Measurements from ENCODE around the gene DOK6.

DOK6 gene

GRCh38 chr18:69539404-69539803 lies 138.7 kb downstream of the DOK6 start:
- no peak for DNase-seq (ENCODE audit: low read depth)

DNA sequence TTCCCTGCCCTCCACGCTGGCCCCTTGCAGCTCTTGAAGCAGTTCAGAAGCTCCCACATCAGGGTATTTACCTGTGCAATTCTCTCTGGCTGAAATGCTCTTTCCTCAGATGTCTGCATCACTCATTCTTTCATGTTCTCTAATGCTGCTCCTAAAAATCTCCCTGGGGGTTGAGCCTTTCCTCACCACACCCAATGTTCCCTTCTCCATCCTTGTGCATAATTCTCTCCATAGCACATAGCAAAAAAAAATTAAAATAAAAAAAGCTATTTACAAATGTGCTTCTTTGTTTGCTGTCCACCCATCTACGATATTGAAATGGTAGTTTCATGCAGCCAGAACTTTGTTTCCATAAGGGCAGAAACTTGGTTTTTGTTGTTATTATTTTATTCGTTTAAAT lies 155.5 kb downstream of the DOK6 start:
- no peak for DNase-seq (ENCODE audit: low read depth)

GRCh38 chr18:69557282-69557681 lies 156.6 kb downstream of the DOK6 start:
- no peak for DNase-seq (ENCODE audit: low read depth)

- no peak for DNase-seq (ENCODE audit: low read depth)
Measured at GRCh38 chr18:69558052-69558451, 157.4 kb downstream of the DOK6 start.

- DNase-seq (ENCODE audit: low read depth): no peak
Measured at GRCh38 chr18:69559604-69560003, 158.9 kb downstream of the DOK6 start.

GRCh38 chr18:69564602-69565001 lies 163.9 kb downstream of the DOK6 start:
- DNase-seq (ENCODE audit: low read depth): no peak

DNA sequence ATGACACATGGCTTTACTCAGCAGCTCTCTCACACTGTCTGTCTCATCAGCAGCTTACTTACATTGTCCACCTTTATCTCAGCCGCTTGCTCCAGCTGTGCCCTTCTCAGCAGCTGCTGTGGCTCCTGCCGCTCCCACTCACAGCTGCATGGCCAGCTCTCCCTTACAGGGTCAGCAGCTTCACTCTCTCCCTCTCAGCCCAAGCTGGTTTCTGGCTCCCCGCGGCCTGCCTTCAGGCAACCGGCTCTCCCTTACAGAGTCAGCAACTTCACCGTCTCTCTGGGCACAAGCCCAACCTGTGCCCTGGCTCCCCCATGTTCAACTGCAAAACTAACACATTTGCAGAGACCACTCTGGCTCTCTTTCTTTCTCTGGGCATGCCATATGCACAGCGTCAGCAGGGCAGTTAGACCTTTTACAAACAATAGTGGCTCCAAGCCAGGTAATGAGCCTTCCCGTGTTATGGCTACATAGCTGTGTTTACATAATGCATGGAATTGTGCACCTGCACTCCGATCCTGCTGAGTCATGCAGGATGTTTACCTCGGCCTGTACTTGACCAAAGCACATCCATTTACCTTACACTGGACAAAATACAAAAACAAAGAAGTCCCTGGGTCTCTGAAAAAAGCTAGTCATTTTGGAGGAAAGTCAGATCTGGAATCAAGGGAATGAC lies 167.3 kb downstream of the DOK6 start:
- DNase-seq (ENCODE audit: low read depth): no peak

DNA sequence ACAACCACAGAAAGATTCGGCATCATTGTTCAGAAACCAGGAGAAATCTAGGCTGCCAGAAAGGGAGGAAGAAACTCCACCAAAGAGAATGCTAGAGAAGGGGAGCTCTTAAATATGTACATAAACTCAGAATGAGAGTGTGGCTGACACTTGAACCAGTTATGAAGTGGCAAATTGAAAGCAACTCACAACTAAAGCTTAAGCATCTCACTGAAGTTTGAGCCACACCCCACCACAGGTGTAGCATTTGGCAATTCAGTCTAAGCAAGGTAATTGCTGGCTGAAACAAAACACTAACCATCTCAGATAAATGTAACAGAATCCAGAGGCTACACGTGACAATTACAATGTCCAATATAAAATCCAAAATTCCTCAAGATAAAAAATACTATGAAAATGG lies 168.4 kb downstream of the DOK6 start:
- DNase-seq (ENCODE audit: low read depth): no peak

GRCh38 chr18:69574401-69574800 lies 173.7 kb downstream of the DOK6 start:
- no peak for DNase-seq (ENCODE audit: low read depth)

- no peak for DNase-seq (ENCODE audit: low read depth)
Measured at GRCh38 chr18:69580107-69580506, 179.4 kb downstream of the DOK6 start.

- no peak for DNase-seq (ENCODE audit: low read depth)
Measured at GRCh38 chr18:69584429-69584828, 183.7 kb downstream of the DOK6 start.

DNA sequence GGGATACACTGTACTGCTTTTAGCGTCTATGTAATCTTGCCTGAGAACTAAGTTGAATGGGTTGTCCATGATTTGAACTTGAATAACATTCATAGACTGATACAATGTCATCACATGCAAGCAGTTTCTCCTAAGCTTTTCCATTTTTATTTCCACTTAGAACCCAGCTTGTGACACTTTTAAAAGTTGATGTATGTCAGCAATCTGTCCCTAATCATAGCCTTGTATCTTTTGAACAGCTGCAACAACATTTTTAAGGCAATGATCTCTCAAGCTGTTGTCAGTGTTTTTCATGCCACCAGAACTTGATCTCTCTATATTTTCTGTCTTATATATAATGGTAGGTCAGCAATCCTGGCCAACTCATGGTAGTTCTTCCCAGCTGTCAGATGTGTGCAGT lies 185.0 kb downstream of the DOK6 start:
- DNase-seq (ENCODE audit: low read depth): no peak

- no peak for DNase-seq (ENCODE audit: low read depth)
Measured at GRCh38 chr18:69586537-69586936, 185.8 kb downstream of the DOK6 start.

- DNase-seq (ENCODE audit: low read depth): no peak
Measured at GRCh38 chr18:69588301-69588700, 187.6 kb downstream of the DOK6 start.

DNA sequence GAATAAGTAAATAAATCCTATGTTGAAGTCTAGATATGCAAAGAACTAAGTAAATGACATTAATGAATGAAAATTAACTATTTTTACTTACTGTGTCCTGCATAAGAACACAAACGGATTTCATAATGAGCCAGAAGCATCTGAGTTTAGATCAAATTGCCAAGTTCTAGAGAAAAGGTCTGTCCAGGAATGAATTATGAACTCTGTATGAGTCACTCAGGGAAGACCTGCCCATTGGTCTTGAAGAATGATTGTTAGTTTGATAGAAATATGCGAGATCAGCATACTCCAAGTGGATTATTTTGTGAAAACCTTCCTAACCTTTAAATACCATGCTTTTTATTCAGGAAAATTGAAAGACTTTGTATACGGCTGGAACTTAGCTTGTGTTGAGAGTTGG lies 189.5 kb downstream of the DOK6 start:
- no peak for DNase-seq (ENCODE audit: low read depth)

DNA sequence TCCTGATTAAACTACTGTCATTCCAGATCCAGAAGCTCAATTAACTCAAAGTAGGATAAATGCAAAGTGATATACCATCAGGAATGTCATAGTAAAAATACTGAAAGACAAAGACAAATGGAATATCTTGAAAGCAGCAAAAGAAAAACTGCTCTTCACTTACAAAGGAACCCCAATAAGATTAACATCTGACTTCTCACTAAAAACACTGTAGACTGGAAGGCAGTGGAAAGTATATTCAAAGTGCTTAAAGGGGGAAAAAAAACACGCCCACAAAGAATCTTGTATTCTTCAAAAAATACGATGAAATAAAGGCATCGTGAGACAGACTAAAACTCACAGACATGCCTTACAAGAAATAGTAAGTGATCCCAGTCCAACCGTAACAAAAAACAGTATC lies 195.7 kb downstream of the DOK6 start:
- no peak for DNase-seq (ENCODE audit: low read depth)

- DNase-seq (ENCODE audit: low read depth): no peak
Measured at GRCh38 chr18:69597561-69597960, 196.9 kb downstream of the DOK6 start.

GRCh38 chr18:69599377-69599776 lies 198.7 kb downstream of the DOK6 start:
- DNase-seq (ENCODE audit: low read depth): no peak

- DNase-seq (ENCODE audit: low read depth): no peak
Measured at GRCh38 chr18:69612242-69612641, 211.6 kb downstream of the DOK6 start.

DNA sequence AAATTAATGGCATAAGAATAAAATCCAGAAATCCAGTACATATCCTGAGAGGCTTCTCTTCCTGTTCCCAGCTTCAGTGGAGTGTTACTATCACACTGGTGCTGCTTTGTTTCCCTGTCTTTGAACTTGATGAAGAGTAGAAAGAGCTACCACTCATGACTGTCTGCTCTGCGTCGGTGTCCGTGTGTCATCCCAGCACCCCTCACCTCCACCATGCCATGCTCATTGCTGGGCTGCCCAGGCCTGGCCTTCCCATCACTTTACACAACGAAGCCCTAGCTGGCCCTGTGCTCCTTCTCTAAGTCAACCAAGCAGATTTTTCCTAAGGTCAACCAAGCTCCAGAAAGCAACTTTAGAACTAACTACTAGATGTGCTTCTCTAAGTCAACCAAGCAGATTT lies 215.4 kb downstream of the DOK6 start:
- DNase-seq (ENCODE audit: low read depth): no peak

DNA sequence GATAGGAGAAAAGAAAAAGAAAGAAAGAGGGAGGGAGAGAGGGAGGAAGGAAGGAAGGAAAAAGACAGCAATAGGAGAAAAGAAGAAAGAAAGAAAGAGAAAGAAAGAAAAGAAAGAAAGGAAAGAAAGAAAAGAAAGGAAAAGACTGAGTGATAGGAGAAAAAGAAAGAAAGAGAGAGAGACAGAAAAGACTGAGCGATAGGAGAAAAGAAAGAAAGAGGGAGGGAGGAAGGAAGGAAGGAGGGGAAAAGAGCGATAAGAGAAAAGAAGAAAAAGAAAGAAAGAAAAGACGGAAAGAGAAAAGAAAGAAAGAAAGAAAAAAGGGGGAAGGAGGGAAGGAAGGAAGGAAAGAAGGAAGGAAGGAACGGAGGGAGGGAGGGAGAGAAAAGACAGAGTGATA lies 216.7 kb downstream of the DOK6 start:
- DNase-seq (ENCODE audit: low read depth): no peak

GRCh38 chr18:69617888-69618287 lies 217.2 kb downstream of the DOK6 start:
- no peak for DNase-seq (ENCODE audit: low read depth)

- no peak for DNase-seq (ENCODE audit: low read depth)
Measured at GRCh38 chr18:69622184-69622583, 221.5 kb downstream of the DOK6 start.

GRCh38 chr18:69622961-69623360 lies 222.3 kb downstream of the DOK6 start:
- DNase-seq (ENCODE audit: low read depth): no peak

DNA sequence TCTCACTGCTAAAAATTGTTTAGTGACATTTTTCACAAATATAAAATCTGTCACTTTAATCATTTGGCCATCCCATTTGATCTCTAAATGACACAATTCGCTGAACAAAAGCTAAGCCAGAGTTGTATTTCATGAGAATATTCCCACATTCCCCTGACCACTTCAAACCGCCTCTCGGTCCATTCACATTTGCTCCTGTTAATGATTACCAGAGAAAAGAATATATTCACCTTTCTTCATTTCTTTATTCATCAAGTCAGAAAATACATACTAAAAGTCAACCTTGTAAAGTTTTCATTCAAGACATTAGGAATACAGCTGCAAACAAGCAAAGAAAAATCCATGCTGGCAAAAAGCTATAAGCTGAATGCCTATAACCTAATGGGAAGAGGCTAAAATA lies 225.5 kb downstream of the DOK6 start:
- DNase-seq (ENCODE audit: low read depth): no peak
